ENCODE measurements around the gene ZMPSTE24.

- TF ChIP-seq CTCF (IDR thresholded peaks at IDR 0.05) (no peak), POLR2AphosphoS5 (IDR thresholded peaks at IDR 0.05) (no peak), POLR2A (IDR thresholded peaks at IDR 0.05) (no peak)
Observed at GRCh38 chr1:40210511-40211204, 47.4 kb upstream of the ZMPSTE24 start.
